D721Med (cell line): Measurements from ENCODE around the gene CMYA5.

Source experiments
- DNase-seq: peaks from one replicate; pipeline ENCODE4 v3.0.0; 2011; ENCODE audit warnings: low spot score; ENCODE audit not compliant: insufficient read length
- FAIRE-seq: peaks from 2 replicates; lab custom pipeline; 2011; peaks lifted over from hg19 to GRCh38; lab: Jason Lieb, UNC
- TF ChIP-seq, protein P1 (sequence below): IDR thresholded peaks from 2 replicates; pipeline ENCODE4 v1.5.1; 2012; ENCODE audit warnings: mild to moderate bottlenecking, control low read depth; ENCODE audit not compliant: insufficient read depth; ENCODE audit errors: missing control alignments

The CMYA5 gene

DNA sequence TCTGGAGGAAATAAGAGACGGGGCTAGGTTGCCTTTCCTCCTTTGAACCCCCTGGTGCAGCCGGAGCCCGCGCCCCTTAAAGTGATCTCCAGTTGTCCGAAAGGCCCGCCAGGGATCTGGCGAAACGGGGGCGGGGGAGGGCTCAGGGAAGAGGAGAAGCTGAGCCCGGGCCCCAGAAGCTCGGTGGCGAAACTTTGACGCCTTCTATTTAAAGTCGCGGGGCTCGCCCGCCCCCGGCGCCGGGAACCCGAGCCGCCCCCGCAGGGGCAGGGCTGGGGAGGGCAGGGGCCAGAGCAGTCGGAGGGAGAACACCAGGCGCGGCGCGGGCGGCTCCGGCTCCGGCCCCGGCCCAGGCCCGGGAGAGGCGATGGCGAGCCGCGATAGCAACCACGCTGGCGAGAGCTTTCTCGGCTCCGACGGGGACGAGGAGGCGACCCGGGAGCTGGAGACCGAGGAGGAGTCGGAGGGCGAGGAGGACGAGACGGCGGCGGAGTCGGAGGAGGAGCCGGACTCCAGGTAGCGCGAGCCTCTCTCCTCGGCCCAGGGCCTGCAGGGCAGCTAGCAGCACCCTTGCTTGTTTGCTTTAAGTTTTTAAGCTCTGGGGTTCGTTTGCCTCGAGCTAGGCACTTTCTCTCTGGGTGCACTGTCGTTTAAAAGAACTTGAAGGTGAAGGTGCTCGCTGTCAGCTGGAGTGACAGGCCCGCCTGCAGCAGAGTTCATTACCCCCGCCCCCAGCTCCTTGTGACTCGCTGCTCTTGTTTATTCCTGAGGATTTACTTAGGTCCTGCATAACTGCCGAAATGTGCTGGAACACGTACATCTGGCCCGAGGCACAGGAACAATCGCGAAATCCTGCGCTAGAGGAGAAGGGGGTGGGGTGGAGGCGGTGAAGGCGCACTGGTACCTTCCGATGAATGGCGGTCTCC, at the start of gene CMYA5:
CMYA5 (plus strand) TSS at position 296 of the 926 bp plus-strand sequence; CDS start at position 368, 72 bp downstream.
- TF ChIP-seq, protein P1, sequence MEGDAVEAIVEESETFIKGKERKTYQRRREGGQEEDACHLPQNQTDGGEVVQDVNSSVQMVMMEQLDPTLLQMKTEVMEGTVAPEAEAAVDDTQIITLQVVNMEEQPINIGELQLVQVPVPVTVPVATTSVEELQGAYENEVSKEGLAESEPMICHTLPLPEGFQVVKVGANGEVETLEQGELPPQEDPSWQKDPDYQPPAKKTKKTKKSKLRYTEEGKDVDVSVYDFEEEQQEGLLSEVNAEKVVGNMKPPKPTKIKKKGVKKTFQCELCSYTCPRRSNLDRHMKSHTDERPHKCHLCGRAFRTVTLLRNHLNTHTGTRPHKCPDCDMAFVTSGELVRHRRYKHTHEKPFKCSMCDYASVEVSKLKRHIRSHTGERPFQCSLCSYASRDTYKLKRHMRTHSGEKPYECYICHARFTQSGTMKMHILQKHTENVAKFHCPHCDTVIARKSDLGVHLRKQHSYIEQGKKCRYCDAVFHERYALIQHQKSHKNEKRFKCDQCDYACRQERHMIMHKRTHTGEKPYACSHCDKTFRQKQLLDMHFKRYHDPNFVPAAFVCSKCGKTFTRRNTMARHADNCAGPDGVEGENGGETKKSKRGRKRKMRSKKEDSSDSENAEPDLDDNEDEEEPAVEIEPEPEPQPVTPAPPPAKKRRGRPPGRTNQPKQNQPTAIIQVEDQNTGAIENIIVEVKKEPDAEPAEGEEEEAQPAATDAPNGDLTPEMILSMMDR = no peak
- no peak for FAIRE-seq
- no peak for DNase-seq

DNA sequence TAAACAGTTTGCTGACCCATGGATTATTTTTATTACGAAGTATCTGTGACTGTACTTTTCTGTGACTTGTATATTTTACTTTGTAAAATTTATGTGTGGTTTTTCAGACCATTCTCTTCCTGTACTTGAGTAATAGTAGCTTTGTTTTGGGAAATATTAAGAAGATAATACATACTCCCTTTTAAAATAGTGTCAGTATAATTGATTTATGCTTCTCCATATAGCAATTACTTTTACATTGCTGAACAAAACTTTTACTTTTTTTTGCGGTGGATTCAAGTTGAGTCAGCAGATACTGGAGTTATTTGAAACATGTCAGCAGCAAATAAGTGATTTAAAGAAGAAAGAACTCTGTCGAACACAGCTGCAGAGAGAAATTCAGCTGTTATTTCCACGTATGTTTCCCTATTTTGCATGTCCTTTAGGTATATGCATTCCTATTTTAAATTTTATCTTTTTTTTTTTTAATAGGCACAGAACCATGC, 49.0 kb upstream of the CMYA5 start:
- TF ChIP-seq, protein P1 = no peak
- DNase-seq = no peak
- no peak for FAIRE-seq

DNA sequence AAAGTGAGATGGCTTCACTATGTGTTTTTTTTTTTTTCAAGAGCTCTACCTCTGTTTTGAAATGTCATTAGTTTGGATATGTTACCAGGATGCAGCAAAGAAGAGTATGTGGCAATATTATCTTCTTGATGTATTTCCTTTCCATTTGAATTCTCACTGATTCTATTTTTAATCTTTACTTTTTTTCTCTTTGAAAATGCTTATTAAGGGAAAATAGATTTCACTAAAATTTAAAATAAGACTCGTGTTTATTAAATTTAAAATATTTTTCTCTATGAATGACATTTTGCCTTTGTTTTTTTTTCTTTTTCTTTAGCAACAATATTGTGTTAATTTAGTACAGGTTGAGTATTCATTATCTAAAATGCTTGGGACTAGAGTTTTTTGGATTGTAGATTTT, 48.2 kb upstream of the CMYA5 start:
- DNase-seq (no peak), FAIRE-seq (no peak)
- TF ChIP-seq, protein P1 = no peak

DNA sequence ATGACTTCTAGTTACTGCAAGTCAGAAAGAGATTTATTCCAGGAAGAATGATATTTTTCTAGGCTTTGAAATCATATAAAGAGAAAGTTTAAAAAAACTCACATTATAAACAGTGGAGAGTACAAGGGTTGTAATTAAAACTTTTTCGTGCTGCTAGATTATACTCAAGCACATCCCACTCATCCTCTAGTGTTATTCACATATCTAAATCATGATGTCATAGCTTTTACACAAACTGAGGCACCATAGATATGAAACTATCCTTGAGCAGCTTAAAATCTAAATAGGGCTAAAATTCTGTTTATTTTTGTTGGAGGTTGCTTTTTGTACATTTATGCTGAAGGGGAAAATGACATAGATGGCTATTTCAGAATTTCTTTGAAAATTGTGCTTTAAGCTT, 47.4 kb upstream of the CMYA5 start:
- FAIRE-seq (peak; percentile 38), DNase-seq (no peak)
- TF ChIP-seq, protein P1 = no peak

DNA sequence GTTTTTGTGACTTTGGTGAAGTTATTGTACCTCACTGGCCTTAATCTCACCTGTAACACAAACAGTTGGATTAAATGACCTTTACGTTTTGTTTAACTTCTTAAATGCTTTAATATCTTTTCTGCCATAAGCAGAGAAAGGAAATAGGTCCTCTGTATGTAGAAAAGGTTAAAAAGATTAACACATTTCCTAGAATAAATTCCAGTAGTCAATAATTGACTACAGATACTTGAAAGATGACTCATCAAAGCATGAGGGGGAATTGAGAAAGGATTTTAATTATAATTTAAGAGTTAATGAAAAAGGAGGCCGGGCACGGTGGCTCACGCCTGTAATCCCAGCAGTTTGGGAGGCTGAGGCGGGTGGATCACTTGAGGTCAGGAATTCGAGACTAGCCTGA, 35.8 kb upstream of the CMYA5 start:
- no peak for DNase-seq
- TF ChIP-seq, protein P1 = no peak
- no peak for FAIRE-seq

DNA sequence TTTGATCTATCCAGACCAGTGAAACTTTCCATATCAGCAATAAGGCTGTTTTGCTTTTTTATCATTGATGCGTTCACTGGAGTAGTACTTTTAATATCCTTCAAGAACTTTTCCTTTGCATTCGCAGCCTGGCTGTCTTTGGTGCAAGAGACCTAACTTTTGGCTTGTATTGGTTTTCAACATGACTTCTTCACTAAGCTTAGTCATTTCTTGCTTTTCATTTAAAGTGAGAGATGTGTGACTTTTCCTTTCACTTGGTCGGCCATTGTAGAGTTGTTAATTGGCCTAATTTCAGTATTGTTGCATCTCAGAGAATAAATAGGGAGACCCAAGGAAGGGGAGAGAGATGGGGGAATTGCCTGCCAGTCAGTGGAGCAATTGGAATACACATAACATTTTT, 26.4 kb upstream of the CMYA5 start:
- no peak for DNase-seq
- no peak for FAIRE-seq
- TF ChIP-seq, protein P1 = no peak

DNA sequence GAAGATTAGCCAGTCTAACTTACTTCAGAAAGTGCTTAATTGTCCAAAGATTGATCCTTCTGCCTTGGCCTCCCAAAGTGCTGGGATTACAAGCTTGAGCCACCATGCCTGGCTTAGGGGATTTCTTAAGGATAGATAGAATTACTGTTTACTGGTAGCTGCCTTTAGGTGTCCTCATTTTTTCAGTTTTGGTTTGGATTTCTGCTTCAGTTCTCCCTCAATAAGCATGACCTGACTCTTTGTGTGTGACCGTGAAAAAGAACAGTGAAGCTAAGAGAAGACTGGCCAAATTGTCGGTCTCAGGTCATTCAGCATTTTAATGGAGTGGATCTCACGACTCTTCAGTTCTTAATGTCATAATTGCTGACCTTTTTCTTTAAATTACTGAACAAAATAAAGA, 22.9 kb upstream of the CMYA5 start:
- TF ChIP-seq, protein P1 = no peak
- FAIRE-seq = peak; percentile 89
- no peak for DNase-seq
